ENCODE results near the gene TNFRSF21.

TNFRSF21 gene

DNA sequence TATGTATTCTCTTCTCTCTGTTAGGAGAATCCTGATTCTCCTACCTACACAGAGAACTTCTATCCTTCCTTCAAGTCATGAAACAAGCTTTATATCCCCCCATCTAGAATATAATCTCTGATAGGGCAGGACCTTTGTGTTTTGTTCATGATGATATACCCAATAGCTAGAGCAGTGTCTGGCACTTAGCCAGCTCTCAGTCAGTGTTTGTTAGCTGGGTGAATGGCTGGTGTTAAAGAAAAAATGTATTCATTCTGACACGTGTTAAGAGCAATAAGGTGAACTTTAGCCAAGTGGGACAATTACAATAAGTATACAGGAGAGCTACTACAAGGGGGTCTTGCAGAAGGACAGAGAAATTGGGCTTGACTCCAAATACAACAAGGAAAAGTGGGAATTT is 34.3 kb upstream of the TNFRSF21 start:
- TF ChIP-seq, protein P1, sequence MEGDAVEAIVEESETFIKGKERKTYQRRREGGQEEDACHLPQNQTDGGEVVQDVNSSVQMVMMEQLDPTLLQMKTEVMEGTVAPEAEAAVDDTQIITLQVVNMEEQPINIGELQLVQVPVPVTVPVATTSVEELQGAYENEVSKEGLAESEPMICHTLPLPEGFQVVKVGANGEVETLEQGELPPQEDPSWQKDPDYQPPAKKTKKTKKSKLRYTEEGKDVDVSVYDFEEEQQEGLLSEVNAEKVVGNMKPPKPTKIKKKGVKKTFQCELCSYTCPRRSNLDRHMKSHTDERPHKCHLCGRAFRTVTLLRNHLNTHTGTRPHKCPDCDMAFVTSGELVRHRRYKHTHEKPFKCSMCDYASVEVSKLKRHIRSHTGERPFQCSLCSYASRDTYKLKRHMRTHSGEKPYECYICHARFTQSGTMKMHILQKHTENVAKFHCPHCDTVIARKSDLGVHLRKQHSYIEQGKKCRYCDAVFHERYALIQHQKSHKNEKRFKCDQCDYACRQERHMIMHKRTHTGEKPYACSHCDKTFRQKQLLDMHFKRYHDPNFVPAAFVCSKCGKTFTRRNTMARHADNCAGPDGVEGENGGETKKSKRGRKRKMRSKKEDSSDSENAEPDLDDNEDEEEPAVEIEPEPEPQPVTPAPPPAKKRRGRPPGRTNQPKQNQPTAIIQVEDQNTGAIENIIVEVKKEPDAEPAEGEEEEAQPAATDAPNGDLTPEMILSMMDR (IDR thresholded peaks at IDR 0.05; ENCODE audit: unreplicated experiment in 3 of 3), result no peak
- H3K27ac Mint-ChIP-seq, result peak overlapping the region in 2 of 3 experiments; percentile 27 to 63
- no peak overlapping the region for H3K4me3 Mint-ChIP-seq
- H3K27me3 Mint-ChIP-seq (ENCODE audit: low read depth), result no peaks in the 10 kb centered on the region
- peaks cover 28% of the 10 kb centered on the region for H3K4me1 Mint-ChIP-seq
- no peaks in the 10 kb centered on the region for H3K9me3 Mint-ChIP-seq
- no peaks in the 10 kb centered on the region for H3K36me3 Mint-ChIP-seq (ENCODE audit: low read depth)

DNA sequence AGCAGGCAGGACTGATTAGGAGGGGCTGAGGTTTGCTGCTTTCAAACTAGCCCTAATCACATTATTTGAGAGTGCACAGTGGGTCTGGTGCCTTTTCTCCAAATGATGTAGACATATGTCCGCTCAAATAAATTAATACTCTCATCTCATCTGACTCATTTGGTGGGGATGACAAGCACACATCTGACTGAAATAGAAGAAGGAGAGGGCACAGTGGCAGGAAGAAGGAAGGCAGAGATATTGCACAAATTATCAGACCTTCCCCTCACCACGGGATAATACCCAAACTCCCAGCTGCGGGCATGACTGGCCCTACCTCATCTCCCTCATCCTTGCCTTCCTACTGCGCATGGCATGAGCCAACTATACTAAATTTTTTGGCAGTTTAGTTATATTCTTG is 33.9 kb upstream of the TNFRSF21 start:
- Mint-ChIP-seq H3K4me3 (no peak overlapping the region), H3K27ac (peak overlapping the region in 2 of 3 experiments; percentile 27 to 63), H3K4me1 (peaks cover 28% of the 10 kb centered on the region), H3K9me3 (no peaks in the 10 kb centered on the region), H3K27me3 (ENCODE audit: low read depth) (no peaks in the 10 kb centered on the region), H3K36me3 (ENCODE audit: low read depth) (no peaks in the 10 kb centered on the region)
- TF ChIP-seq, protein P1 (IDR thresholded peaks at IDR 0.05; ENCODE audit: unreplicated experiment in 3 of 3), result no peak

DNA sequence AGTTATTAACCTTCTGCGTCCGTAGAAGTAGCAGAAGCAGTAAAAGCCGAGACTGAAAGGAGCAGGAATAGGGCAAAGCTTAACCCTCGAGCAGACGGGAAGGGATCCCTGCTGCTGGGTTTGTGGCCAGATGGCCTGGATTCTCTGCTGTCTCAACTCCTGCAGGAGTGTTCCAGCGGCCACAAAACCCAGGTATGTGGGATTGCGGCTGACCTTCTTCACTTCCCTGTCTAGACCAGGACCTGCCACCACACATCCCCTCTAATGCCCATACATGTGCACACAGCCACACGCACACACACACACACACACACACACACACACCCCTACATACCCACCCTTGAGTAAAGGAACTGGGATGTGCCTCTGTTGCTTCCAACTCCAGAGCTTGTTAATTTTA is 33.1 kb upstream of the TNFRSF21 start:
- Mint-ChIP-seq H3K9me3 (no peaks in the 10 kb centered on the region), H3K4me1 (peaks cover 28% of the 10 kb centered on the region), H3K4me3 (no peak overlapping the region), H3K27ac (peak overlapping the region in 2 of 3 experiments; percentile 20 to 63), H3K36me3 (ENCODE audit: low read depth) (no peaks in the 10 kb centered on the region), H3K27me3 (ENCODE audit: low read depth) (no peaks in the 10 kb centered on the region)
- TF ChIP-seq, protein P1 (IDR thresholded peaks at IDR 0.05; ENCODE audit: unreplicated experiment in 3 of 3), result no peak

DNA sequence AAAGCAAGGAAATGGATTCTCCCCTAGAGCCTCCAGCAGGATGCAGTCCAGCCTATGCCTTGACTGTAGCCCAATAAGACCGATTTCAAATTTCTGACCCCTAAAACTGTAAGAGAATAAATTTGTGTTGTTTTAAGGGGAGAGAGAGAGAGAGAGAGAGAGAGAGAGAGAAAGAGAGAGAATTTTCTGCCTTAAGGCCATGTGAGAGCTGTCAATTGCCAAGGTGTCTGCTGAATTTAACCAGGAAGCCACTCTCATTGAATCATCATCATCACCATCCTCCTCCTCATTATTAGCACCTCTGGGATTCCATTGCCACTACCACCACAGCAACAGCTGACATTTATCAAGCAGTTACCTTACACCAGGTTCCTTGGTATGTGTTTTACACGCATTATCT is 27.8 kb upstream of the TNFRSF21 start:
- Mint-ChIP-seq H3K4me1 (peaks cover 3% of the 10 kb centered on the region), H3K4me3 (no peak overlapping the region)

DNA sequence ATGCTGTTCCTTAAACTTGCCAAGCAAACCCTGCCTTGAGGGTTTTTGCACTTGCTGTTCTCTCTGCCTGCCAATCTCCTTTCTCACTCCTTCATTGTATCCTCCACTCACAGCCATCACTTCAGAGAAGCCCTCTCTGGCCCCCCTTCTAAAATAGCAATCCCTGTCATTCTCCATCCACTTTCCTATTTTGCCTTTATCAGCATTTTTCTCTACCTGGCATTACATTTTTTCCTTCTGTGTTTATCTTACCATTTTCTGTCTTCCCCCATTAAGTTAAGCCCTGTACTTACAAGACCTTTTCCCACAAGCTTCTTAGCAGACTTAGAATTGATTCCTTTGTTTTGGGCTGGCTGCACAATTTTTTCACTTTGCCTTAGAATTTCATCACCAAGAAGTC is 26.6 kb upstream of the TNFRSF21 start:
- no peaks in the 10 kb centered on the region for H3K4me1 Mint-ChIP-seq
- no peak overlapping the region for H3K27ac Mint-ChIP-seq
- TF ChIP-seq, protein P1 (IDR thresholded peaks at IDR 0.05; ENCODE audit: unreplicated experiment in 3 of 3), result no peak
- no peaks in the 10 kb centered on the region for H3K27me3 Mint-ChIP-seq (ENCODE audit: low read depth)
- no peaks in the 10 kb centered on the region for H3K36me3 Mint-ChIP-seq (ENCODE audit: low read depth)
- peaks cover 11% of the 10 kb centered on the region for H3K9me3 Mint-ChIP-seq
- no peak overlapping the region for H3K4me3 Mint-ChIP-seq

More for the DNA sequence above, 27.8 kb upstream of the TNFRSF21 start:
- H3K9me3 Mint-ChIP-seq, result peaks cover 3% of the 10 kb centered on the region
- no peak overlapping the region for H3K27ac Mint-ChIP-seq
- TF ChIP-seq, protein P1 (IDR thresholded peaks at IDR 0.05; ENCODE audit: unreplicated experiment in 3 of 3), result no peak
- H3K36me3 Mint-ChIP-seq (ENCODE audit: low read depth), result no peaks in the 10 kb centered on the region
- H3K27me3 Mint-ChIP-seq (ENCODE audit: low read depth), result no peaks in the 10 kb centered on the region

DNA sequence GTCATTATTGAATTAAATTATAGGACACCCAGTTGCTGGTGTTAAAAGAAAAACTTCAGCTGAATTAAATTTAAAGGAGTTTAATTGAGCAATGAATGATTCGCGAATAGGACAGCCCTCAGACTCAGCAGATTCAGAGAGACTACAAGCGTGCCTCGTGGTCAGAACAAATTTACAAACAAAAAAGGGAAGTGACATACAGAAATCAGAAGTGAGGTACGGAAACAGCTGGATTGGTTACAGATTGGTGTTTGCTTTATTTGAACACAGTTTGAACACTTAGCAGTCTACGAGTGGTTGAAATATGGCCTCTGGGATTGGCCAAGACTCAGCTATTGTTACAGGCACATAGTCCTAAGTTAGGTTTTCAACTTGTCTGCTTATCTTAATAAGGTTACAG is 25.8 kb upstream of the TNFRSF21 start:
- Mint-ChIP-seq H3K9me3 (peaks cover 15% of the 10 kb centered on the region), H3K27me3 (ENCODE audit: low read depth) (no peaks in the 10 kb centered on the region), H3K4me1 (no peaks in the 10 kb centered on the region), H3K27ac (no peak overlapping the region), H3K4me3 (no peak overlapping the region), H3K36me3 (ENCODE audit: low read depth) (no peaks in the 10 kb centered on the region)
- TF ChIP-seq, protein P1 (IDR thresholded peaks at IDR 0.05; ENCODE audit: unreplicated experiment in 3 of 3), result no peak

Data from nephron (organoid).